HG02943 (cell line): Measurements from ENCODE around the gene CD27.
"Not testable (repeated sequence)": the region's sequence is repeated elsewhere in the genome, so short reads cannot be mapped to it uniquely, and the experiment has no call there.

ENCODE experiments used
- ATAC-seq: cut with Tn5 transposase; IDR thresholded peaks from one replicate; pipeline ENCODE4 v1.9.1; 2021; ENCODE audit warnings: mild to moderate bottlenecking, low read depth, moderate library complexity; ENCODE audit not compliant: unreplicated experiment

Gene CD27

DNA sequence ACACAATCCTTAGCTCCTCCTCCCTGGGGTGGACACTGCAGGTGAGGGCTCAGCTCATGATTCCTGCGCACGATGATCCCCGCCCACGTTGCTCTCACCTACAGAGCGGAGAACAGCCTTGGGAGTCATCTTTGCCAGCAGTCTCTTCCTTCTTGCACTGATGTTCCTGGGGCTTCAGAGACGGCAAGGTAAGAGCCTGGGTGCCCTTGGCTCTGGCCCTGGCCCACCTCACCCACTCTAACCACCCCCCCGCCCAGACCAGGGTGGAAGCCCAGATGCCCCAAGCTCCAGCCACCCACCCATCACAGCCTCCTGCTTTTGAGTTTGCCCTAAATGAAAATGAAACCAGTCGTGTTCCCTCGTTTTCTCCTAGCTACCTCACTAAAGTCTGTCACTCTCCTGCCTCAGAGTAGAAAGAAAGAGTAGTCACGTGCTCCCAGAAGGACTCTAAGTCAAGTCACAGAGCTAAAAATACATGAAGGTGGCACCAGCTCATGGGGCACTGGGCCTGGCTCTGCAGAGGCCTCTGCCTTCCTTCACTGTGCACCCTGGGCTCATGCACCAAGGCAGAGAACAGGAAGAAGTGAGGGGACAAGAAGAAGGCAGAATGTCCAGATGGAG lies 16.1 kb downstream of the CD27 start:
- no peak for ATAC-seq

DNA sequence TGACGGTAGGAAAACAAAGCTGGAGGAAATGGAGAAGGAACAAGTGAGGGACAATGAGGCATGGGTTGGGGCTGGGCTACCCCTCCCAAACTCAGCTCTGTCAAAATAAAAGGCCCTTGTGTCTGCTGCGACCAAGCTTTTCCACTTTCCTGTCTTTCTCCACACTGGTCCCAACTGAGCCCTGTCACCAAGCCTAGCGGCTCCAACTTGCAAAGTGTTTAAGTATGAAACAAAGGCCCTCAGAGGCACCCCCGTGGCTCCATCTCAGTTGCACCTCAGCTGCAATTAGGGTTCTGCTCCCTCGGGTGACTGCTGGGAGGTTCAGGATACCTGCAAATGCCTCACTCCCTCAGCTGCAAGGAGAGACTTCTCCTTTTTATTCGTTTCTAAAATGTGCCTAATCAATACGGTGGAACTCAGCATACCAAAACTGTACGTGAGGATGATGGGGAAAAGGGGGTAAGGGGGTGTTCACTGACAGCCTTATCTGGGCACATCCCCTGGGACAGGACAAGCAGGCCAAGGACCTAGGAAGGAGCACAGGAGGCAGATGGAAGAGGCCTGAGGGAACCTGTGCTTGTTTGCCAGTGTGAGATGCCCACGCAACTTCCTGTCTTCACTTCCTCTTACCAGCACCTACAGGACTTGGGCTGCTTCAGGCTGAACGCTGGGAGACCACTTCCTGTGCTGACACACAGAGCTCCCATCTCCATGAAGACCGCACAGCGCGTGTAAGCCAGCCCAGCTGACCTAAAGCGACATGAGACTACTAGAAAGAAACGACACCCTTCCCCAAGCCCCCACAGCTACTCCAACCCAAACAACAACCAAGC lies 16.9 kb downstream of the CD27 start:
- ATAC-seq = peak; percentile 81

DNA sequence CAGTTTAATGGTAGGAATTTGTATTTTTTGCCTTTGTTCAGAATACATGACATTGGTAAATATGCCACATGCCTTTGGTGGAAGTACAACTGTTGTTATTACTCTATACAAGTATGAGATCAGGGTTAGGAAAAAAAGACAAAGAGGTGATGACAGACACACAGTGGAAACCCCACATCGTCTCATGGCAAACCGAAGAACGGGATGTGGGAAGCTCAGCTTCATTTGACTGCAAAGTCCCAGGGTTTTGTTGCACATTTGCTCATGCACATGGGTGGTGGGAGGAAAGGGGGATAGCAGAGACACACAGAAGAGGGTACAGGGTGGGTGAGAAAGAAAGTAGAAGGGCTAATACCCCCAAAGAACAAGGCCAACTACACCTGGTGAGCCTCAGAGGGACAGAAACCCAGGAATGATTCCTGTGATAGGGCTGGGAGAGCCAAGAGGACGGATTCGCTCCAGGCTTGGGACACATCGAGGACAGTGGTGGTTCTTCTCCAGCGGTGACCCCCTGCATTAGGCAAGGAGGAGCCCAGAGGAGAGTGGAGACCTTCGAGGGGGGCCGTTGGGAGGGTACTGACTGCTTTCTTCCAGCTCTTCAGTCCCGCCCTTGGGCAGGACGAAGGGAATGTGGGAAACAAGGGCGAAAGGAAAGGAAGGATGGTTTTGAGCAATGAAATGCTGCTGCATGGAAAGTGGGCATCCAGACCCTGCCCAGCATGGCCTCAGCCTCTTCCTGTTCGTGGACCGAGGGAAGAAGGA lies 17.7 kb downstream of the CD27 start:
- ATAC-seq = no peak

DNA sequence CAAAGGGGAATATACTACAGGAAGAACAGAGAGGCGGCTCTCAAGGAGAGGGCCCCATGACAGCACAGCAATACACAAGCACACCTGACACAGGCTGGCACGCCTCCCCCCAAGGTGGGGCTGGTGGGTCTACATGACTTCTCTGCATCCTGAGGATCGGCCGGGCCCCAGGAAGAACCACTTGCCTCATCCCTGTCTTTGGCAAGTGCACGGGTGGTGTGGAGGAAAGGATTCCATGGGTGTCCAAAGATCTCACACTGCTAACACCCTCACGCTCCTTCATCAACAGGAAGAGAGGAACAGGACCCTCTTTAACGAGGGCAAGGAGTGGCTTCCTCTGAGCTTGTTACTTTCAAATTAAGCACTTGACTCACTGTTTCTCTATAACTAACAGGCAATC lies 18.5 kb downstream of the CD27 start:
- no peak for ATAC-seq

DNA sequence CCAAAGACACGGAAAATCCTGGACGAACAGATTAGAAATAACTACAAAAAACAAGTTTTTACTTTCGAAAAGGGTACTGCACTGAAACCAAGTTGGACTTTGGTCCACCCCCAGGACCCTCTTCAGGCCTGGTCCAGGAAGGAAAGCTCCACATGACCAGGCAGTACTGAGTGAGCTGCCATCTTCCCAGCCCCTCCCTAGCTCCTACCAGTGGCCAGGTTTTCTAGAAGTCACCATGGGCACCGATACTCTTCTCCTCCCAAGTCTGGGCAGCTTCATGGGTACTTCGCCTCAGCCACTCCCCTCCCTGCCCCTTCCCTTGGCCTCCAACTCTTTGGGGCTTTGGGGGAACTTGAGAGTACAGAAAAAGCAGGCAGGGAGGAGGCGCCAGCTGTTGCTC lies 19.1 kb downstream of the CD27 start:
- ATAC-seq = no peak

DNA sequence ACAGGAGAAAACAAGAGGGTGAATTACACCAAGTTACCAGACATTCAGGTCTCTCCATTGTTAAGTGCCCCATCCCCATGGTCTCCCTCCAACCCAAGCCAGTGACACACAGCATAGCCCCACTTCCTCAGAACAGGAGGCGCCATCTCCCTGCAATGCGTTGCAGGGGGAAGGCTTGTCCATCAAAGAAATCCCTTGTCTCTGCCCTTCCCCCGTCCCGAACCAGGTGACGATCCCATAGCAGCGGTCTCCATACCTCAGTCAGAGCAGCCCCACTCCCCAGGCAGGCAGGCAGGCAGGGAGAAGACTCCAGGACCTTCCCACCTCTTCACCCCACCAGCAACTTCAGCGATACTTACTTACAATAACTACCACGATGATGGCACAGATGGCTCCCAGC lies 19.8 kb downstream of the CD27 start:
- ATAC-seq = no peak

DNA sequence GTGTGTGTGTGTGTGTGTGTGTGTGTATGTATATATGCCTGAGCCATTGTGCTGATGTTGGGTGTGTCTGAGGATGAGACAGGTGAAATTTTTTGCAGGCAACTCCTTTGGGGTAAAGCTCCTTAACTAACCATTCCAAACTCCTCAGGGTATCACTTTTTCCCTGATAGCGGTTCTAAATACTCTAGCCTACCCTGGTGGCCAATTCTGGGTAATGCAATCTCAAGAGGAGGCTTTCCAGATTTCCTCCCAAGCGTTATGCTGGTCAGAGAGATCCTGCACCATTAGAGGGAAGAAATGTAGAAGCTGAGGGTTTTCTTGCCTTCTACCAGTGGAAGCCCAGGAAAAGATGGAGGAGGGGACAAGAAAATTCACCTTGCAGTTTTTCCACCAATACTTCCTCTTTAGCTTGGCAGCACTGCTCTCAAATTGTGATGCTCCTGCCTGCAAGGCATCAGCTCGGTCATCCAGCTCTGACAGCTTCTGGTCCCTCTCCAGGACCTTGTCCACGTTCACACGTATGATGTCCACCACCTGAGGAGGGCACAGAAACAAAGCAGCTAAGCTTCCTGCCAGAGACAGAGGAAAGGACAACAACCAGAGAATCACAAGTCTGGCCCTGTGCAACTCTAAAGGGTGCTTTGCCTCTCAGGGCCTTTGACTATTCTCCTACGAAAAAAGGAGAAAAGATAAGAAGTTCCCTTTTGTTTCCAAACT lies 20.9 kb downstream of the CD27 start:
- ATAC-seq = no peak

DNA sequence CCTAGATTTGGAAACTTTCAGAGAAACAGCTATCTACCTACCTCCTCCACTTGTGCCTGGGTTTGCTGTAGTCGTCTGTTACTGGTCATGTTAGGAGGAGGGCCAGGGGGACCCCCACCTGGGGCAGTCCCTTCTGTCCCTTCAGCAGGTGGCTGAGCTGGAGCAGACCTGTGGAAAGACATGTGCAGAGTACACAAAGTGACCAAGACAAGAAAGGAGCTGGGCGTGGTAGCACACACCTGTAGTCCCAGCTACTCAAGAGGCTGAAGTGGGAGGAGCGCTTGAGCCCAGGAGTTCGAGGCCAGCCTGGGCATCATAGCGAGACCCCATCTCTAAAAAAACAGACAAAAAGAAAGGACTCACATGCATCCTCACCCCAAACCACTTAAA lies 21.4 kb downstream of the CD27 start:
- ATAC-seq = no peak

DNA sequence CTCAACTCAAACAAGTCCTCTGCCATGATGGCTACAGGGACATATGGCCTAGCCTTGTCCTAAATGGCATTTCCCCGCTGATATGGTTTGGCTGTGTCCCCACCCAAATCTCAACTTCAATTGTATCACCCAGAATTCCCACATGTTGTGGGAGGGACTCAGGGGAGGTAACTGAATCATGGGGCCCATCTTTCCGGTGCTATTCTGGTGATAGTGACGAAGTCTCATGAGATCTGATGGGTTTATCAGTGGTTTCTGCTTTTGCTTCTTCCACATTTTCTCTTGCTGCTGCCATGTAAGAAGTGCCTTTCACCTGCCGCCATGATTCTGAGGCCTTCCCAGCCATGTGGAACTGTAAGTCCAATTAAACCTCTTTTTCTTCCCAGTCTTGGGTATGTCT lies 22.0 kb downstream of the CD27 start:
- ATAC-seq = not testable (repeated sequence)

DNA sequence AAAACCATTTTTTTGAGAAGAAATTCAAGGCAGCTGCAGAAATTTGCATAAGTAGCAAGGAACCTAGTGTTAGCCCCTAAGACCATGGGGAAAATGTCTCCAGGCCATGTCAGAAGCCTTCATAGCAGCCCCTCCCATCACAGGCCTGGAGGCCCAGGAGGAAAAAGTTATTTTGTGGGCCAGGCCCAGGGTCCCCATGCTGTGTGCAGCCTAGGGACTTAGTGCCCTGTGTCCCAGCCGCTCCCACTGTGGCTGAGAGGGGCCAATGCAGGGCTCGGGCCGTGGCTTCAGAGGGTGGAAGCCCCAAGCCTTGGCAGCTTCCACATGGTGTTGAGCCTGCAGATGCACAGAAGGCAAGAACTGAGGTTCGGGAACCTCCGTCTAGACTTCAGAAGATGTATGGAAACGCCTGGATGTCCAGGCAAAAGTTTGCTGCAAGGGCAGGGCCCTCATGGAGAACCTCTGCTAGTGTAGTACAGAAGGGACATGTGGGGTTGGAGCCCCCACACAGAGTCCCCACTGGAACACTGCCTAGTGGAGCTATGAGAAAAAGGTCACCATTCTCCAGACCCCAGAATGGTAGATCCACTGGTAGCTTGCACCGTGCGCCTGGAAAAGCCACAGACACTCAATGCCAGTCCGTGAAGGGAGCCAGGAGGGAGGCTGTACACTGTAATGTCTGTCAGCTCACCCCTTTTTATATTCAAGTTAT lies 23.0 kb downstream of the CD27 start:
- ATAC-seq = not testable (repeated sequence)

DNA sequence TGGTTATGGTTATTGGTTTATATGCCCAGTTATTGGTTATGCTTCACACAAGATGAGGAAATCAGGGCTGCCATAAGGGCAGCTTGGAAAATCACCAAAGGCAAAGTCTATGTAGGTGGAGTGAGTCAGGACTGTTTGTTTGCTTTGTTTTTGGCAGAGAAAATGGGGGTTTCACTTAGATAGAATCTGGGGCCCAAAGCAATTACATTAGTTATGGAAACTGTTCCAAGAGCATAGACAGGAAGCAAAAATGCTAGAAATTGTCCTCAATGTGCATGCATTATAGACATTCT lies 23.5 kb downstream of the CD27 start:
- ATAC-seq = no peak

DNA sequence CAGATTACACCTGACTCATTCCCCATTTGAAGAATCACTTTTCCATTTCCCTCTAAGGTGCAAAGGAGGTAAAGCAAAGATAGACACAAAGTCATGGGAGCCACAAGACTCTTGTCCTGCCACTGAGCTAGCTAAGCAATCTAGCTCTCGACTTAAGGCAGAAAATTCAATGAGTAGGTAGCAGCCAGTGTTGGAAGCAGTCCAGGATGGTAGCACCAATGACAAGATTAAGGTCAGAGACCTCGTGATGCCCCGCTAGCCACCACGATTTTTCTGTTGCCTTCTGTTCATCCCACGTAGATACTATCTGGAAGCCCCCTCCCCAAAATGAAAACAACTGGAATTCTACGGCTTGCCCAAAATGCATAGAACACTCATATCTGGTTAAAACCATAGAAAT lies 24.3 kb downstream of the CD27 start:
- no peak for ATAC-seq

DNA sequence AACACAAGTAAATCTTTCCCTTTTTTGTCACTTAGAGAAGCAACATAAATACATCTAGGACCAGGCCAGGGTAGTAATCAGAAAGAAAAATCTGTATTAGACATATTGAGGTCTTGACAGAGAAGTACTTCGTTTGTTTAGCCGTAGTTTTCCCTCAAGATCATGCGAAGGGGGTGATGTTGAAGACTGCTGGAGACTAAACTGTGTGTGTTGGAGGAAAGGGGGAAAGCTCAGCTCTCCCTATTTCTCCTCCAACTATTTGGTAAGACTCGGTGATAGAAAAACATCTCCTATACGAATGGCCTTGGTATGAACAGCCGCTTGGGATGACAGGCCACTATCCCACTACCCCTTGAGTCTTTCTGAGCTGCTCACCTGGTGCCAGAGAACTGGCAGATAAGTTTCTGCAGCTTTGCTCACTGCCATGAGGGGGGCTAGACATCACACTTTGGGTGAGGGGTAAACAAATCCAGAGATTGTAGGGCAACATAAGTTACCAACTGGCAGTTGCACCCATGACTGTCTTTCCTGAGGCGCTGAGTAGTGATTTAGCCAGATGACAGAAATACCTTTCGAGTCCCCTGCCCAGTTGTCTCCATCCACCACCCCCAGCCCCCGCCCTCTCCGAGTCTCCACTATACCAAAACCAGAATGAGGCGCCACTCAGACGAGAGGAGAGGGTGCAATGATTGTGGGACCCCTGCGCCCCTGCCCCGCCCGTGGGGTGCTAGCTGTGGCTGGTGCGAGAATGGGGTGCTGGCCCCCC lies 25.0 kb downstream of the CD27 start:
- ATAC-seq = no peak

DNA sequence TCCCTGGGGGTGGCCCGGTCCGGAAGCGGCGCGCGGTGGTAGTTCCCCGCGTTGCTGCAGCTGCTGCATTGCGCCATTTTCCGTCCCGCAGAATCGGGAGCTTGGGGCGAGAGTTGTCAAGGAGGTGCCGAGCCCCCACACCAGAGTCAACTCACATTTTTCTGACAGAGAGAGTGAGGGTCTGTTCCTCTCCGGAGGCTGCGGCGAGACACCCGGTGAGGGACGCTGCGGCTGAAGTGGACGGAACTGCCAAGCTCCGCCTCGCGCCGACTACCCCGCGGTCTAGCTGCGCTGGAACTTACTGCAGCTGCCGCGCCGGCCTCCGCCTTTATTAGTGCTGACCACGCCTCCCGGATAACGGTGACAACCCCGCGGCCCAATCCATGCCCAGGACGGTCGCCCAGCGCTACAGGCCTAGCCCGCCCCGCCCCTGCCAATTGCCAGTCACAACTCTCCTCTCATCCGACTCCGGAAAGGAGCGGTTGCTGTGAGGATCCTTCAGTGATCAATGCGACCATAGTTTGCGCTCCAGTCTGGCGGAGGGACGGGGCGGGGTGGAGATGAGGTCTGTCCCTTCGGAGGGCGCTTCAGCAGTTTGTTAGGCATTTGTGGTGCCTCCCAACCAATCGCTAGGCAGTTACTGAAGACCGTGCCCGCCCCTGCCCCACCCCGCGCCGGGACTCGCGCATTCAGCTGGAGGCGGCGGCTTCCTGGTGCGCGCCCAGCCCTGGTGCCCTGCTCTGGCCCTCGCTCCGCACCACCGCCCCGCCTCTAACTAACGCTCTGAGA lies 25.8 kb downstream of the CD27 start, which contains the start of gene VAMP1:
TSS of gene VAMP1 (minus strand) at position 303 of the 789 bp plus-strand sequence. CDS start at position 157, 146 bp downstream.
- peak; percentile 88 for ATAC-seq

DNA sequence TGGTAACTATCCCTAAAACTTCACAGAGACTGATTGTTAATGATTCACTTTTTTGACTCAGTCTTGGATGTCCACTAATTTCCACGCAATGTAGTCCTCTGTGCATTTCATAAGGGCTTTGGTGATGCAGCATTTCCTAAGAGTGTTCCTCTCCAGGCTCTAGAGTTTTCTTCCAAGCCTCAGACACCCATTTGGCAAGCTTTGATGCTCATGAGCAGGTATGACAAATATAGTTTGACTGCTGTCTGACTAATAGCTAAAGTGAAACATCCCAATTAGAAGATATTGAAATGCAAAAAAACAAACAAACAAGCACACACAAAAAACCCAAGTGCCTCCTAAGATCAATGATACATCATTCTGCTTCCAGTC lies 27.2 kb downstream of the CD27 start:
- ATAC-seq = no peak

DNA sequence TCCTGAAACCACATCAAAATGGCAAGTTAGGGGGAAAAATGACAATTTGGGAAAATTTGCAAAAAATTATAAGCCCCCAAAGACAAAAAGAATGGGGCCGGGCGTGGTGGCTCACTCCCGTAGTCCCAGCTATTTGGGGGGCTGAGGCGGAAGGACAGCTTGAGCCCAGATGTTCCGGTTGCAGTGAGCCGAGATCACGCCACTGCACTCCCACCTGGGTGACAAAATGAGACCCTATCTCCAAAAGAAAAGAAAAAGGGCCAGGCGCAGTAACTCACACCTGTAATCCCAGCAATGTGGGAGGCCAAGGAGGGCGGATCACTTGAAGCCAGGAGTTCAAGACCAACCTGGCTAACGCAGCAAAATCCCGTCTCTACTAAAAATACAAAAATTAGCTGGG lies 27.7 kb downstream of the CD27 start:
- no peak for ATAC-seq

DNA sequence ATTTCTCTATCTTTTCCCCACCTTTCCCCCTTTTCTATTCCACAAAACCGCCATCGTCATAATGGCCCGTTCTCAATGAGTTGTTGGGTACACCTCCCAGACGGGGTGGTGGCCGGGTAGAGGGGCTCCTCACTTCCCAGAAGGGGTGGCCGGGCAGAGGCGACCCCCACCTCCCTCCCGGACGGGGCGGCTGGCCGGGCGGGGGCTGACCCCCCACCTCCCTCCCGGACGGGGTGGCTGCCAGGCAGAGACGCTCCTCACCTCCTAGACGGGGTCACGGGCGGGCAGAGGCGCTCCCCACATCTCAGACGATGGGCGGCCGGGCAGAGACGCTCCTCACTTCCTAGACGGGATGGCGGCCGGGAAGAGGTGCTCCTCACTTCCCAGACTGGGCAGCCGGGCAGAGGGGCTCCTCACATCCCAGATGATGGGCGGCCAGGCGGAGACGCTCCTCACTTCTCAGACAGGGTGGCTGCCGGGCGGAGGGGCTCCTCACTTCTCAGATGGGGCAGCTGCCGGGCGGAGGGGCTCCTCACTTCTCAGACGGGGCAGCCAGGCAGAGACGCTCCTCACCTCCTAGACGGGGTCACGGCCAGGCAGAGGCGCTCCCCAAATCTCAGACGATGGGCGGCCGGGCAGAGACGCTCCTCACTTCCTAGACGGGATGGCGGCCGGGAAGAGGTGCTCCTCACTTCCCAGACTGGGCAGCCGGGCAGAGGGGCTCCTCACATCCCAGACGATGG lies 30.6 kb downstream of the CD27 start:
- not testable (repeated sequence) for ATAC-seq

DNA sequence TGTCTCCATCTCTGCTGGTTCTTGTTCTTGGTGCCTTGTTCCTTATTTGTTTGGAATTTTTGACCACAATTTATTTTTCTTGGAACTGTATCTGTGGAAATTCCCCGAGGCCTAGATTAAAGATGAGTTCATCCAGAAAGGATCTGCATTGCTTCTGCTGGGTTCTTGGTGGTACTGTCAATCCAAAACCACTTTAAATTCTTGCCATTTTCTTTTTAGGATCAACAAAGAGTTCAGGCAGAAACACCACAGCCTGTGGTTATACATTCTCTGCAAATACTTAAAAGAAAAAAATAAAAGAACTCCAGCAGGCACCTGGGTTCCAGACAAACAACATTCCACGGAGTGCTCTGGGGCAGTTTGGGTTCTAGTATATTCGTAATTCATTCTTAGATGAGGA lies 31.7 kb downstream of the CD27 start:
- ATAC-seq = no peak
